ENCODE results near the gene PCSK2.
A peak's percentile ranks its signal among the peaks of the same experiment; 100 is the strongest.

PCSK2 gene

DNA sequence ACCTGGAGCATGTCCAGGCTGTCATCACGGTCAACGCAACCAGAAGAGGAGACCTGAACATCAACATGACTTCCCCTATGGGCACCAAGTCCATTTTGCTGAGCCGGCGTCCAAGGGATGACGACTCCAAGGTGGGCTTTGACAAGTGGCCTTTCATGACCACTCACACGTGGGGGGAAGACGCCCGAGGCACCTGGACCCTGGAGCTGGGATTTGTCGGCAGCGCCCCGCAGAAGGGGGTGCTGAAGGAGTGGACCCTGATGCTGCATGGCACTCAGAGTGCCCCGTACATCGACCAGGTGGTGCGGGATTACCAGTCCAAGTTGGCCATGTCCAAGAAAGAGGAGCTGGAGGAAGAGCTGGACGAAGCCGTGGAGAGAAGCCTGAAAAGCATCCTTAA is 254.8 kb downstream of the PCSK2 start:
- DNase-seq (ENCODE audit: low spot score), result no peak

DNA sequence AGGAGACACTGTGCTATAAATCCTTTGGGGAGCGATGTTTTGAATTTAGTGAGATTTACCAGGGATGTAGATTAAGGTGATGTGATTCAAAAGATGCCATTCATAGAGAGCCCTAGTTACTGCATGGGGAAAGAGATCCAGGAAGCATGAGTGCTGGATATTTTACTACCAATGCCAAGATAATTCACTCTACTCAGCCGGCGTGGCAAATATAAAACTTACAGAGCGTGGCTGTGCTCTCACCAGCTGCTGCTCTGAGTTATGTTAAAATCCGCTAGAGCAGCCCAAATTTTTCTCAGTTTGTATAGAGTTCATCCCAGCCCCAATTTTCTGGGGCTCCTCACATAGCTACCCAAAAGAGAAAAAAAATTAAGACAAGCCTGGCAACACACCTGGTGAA is 255.7 kb downstream of the PCSK2 start:
- DNase-seq (ENCODE audit: low spot score), result no peak

DNA sequence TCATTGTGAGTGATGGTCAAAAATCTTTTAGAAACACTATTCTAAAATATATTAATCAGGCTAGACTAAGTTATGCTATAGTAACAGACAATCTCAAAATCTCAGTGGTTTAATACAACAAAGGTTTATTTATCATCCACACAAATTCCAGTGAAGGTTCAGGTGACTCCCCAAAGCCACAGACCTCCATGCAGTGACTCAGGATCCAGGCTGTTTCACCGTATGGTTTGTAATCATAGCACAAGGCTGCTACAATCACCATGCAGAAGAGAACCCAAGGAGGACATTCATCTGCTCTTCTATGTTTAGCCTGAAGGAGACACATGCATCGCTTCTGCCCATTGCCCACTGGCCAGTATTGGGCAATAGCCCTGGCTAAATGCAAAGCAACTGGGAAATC is 258.2 kb downstream of the PCSK2 start:
- no peak for DNase-seq (ENCODE audit: low spot score)

DNA sequence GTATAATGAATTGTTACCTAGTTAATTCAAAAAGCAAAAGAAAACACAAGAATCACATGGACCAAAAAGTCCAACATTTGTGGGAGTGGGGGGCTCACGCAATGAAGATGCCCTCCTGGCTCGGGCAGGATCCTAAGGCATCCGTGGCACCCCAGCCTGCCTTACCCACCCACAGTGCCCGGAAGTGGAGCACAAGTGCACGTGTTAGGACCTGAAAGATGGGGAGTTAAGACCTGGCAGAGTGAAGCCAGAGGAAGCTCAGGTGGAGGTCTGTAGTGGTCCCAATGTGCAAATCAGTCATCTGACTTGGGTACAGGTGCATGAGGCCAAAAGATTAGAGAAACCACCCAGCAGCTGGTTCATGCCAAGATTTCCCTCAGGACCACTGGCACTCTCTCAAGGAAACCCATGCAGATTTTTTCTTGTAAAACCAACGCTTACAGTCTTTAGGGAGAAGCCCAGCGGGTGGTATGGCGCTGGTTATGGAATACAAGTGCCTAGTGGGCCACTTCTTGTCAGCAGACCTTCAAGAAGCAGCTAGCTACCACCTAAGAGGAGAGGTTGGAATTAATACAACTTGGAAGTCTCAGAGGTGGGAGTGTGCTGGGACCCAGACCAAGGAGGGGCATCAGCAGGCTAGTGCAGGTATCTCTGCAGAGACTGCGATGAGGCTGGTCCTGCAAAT is 262.2 kb downstream of the PCSK2 start:
- DNase-seq (ENCODE audit: low spot score), result no peak

DNA sequence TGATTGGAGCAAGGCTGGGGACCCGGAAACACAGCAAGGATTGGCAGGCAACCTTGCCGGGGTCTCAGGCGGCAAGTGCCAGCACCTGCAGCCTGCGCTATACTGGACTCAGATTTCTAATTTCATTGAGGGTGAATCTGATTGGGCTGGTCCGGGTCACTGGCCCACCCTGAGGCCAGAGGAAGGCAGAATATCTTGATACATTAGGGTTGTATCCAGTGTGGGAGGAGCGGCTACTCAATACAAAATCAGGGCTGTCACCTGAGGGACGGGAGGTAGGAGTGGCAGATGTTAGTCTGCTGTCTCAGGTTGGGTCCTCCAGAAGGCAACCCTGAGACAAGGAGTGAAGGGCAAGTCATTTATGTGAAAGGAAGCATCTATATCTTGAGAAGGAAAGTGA is 263.7 kb downstream of the PCSK2 start:
- DNase-seq (ENCODE audit: low spot score), result no peak

DNA sequence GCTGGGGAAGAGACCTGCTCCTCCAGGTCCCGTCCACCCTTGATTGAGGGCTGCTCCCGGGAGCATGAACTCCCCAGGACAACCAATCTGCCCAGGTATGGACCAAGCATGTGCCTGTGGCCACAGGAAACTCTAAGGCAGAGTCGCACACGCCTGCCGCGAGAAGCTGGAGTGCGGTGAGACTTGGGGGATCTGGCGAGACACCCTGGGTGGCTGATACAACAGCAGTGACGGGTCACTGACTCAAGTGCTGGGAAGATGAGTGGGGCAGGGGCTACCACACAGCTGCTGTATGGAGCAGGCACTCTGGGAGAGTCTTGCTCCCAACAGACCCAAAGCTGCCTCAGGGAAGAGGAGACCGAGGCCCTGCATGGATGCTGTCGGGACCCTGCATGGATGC is 264.2 kb downstream of the PCSK2 start:
- no peak for DNase-seq (ENCODE audit: low spot score)

DNA sequence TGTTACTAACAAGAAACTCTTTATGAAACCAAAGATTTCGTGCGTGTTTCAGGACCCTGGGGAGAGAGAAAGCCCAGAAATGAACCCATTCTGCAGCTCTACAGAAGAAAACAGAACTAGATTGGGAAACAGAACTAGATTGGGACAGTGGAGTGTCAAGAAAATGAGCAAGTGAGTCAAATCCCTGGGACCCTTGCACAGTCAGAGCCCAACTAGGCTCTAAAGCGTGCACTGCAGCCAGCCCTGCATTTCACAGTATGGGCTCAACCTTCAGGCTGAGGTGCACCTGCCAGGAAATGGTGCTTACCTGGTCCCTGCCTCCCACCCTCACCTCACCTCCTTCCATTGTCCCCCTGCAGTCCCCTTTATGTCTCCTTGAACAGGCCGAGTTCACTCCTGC is 264.6 kb downstream of the PCSK2 start:
- DNase-seq (ENCODE audit: low spot score), result no peak

DNA sequence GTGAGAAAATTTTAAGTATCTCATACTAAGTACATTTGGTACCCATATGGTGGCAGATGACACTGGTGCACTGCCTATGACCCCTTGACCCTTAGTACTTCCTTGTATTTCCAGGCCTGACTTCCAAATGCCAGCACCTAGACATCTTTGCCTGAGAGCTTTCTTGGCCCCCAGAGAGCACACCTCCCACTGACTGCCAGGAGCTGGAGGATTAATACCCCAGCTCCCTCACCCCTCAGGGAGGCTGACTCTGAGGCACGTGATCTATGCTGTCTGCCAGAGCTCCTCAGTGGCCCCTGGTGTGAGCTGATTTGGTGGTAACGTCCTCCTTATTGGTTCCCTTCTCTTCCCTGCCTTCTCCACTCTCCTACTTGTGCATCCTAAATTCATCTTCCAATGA is 266.3 kb downstream of the PCSK2 start:
- no peak for DNase-seq (ENCODE audit: low spot score)

DNA sequence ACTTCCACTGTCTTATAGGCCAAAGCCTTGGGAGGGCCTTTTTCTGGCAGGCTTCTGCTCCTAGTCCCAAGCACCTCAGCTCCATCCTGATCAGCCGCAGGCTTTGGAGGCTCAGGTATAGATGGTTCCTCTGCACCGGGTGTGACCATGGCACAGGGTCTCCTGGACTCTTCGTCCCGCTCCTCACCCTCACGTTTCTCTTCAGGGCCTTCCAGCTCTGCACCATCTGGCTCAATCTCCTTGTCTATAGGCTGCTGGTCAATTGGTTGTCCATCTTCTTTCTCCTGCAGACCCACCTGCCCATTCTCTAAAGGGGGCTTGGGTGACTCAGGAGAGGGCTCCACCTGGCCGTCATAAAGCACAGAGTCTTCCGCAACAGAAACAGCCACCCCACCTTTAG is 267.4 kb downstream of the PCSK2 start:
- DNase-seq (ENCODE audit: low spot score), result no peak

DNA sequence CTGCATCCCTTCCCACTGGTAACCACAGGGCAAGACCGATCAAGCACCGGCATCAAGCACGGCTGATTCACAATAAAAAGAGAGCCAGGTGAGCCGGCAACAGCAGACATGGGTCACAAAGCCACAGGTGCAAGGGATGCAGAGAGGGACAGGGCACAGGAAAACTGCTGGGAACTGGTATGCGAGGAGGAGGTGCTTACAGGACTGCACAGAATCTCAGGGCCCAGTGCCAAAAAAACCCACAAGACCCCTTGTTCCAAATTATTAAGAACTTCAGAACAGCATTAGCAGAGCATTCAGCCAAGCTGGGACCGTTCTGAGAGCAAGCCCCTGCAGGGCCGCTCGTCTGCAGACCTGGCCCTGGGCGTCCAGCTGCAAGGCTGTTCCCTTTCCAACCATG is 269.0 kb downstream of the PCSK2 start:
- DNase-seq (ENCODE audit: low spot score), result no peak

DNA sequence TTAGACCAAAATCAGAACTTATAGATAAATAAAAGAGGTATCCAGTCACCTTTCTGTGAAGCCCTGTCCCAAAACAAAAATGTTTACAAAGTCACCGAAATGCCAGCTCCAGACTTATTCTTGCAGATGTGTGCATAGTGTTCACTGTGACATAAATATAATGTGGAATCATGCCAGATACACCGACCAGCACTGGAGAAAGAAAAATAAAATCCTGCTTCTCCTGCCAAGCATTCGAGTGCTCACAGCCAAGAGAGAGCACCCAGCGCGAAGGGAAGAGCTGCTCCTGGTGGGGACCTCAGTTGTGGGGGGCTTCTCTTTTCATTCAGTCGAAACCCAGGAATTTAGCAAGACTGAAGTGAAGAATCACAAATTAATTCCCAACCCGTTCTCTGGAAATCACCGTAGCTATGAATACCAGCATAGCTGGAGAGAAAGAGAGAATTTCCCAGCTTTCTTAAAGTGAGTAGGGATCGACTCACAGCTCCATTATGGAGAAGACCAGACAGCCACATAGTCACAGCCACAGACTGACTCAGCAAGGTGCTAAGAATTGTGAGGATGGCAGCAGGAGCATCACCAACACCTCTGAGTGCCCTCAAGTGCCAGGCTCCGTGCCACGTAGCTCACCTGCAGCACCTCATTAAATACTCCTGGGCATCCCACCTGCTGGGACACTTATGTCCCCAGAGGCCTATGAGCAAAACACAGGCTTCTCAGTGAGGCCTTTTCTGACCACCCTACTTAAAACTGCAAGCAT is 271.2 kb downstream of the PCSK2 start:
- DNase-seq (ENCODE audit: low spot score), result no peak

DNA sequence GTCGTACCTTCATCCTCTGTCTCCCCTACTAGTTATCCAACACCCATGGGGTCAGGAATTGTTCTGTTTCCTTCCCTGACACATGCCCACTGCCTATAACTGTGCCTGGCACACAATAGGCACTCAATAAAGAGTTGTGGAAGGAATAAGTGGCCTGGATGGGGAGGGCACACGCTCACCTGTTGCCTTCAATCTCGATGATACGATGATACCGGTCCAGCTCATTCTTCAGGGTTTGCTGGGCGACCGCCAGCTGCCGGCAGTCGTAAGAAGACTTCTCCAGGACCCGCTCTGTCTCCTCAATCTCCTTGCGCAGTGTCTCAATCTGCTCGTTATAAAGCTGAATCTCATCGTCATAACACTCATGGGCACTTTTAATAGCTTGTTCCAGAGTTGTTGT is 271.8 kb downstream of the PCSK2 start:
- no peak for DNase-seq (ENCODE audit: low spot score)

DNA sequence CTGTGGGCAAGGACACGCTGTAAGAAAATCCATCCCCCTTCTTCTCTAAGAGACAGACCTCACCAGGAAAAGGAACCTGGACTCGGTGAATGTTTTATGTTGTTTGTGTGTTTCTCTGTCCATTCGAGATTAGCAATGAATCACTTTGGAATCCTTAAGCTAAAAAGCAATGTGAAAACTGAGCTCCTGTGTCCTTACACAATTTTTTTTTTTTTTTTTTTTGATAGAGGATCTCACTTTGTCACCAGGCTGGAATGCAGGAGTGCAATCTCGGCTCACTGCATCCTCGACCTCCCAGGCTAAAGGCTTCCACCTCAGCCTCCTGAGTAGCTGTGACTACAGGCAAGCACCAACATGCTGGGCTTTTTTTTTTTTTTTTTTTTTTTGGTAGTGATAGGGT is 272.2 kb downstream of the PCSK2 start:
- no peak for DNase-seq (ENCODE audit: low spot score)

DNA sequence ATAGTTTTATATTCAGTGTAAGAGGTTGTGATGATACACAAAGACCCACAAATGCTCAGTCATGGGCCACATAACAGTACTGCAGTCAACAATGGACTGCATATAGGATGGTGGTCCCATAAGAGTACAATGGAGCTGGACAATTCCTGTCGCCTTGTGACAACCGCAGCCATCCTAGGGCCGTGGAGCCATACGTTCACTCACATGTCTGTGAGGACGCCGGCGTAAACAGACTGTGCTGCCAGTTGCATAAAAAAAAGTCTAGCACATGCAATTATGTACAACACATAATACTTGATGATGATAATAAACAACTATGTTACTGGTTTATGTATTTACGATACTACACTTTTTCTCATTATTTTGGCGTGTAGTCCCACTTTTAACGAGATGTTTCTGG is 273.4 kb downstream of the PCSK2 start:
- no peak for DNase-seq (ENCODE audit: low spot score)

DNA sequence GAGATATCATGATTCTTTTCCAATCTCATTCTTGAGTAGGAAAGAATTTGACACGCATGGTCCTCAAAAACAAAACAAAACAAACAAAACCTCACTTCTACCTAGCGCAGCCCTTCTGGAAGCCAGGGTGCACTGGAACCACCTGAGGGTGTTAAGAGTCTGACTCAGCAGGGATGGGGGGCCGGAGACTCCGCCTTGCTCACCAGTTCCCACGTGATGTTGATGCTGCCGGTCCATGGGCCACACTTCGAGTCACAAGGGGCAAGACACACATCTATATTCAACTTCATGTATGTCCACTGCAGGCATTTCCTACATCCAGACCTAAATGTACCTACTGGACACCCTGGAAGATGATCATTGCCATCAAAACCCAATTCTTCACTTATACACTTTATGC is 274.0 kb downstream of the PCSK2 start:
- DNase-seq (ENCODE audit: low spot score), result no peak

DNA sequence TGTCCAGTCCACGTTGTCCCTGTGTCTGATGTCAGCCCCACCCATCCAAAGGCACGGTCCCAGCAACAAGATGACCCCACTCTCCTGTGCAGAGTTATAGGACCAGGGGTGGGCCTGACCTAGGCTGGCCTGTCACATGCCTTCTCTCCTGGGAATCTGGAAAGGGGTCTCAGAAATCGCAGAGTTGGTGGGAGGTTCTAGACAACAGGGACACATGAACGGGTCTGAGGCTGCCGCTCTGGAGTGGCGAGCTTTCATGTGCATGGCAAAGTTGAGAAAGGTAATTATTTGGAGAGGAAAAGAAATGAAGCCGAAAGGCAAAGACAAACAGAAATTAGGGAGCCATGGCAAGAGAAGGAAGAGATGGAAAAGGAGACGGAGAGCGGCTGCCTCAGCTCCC is 274.9 kb downstream of the PCSK2 start:
- DNase-seq (ENCODE audit: low spot score), result no peak

DNA sequence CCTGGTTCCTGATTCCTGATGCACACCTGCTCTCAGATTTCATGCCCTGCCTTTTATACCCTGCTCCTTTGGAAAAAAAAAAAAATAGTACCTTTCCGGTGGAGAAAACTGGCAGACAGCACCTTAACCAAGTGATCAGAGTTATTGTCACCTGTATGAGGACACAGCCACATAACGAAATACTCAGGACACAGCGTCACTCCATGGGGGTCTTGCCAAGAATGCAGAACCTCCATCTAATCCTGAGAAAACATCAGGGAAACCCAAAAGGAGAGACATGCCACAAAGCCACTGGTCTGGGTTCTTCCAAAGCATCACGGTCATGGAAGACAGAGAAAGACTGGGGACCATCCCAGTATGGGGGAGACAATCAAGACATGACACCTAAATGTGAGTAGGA is 275.3 kb downstream of the PCSK2 start:
- no peak for DNase-seq (ENCODE audit: low spot score)

DNA sequence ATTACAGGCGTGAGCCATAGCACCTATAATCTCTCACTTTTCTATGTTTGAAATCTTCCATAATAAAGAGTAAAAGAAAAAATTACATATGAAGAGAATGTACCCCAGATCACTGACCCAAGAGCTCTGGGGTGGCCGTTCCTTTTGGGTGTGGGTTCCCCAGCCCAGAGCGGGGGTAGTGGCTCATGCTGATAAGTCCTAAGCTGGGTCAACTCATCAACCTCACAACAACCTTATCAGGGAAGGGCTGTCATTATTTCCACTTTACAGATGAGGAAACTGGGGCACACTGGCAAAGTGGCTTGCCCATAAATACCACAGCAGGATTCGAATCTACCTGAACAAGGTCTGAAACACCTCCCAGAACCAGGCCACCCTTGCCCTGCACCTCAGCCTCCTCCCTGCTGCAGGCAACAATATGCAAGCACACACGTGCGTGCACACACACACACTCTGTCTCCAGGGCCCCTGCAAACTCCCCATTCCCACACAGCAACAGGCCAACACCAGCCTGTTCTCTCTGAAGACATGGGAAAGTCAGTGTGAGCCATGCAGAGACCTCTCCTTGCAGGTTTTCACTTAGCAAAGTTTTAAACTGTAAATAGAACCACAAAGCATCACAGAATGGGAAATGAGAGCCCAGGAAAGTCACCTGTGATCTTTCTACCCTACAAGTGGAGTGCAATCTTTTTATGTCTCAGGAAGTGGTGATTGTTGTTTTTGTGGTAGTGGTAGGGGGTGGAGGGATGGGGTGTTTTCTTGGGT is 276.6 kb downstream of the PCSK2 start:
- no peak for DNase-seq (ENCODE audit: low spot score)

DNA sequence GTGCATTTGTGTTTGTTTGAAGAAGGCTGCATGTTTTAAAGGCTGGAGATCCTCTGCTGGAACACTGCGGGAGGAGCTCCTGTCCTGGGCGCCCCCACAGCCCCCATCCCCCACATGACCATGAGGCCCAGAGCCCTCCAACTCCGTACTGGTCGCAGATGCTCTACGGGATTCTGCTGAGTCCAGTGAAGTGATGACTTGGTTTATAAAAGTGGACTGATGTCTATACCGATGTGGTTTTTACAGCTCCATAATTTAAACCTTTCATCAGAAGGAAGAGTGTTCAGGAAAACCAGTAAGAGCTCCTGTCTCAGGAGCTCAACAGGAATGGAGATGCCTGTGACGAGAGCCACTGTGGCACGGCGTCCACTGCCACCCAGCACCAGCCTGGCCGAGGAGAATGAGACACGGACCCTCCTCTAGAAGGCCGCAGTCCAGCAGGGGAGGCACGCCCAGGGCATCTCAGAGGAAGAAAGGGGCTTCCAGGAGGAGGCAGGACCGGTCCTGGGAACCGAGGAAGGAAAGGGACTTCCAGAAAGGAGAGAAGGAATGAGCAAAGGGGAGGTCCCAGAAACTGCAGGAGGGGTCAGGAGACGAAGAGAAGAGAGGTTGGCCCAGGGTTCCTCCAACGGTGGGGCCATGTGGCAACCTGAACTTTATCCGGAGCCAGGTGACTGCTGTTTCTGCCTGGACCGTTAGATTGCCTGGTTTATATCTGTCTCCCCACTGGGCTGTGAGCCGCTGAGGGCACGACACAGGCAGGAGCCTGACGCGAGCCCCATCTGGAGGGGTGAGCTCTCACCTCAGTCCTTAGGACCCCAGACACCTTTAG is 277.4 kb downstream of the PCSK2 start:
- DNase-seq (ENCODE audit: low spot score), result no peak

DNA sequence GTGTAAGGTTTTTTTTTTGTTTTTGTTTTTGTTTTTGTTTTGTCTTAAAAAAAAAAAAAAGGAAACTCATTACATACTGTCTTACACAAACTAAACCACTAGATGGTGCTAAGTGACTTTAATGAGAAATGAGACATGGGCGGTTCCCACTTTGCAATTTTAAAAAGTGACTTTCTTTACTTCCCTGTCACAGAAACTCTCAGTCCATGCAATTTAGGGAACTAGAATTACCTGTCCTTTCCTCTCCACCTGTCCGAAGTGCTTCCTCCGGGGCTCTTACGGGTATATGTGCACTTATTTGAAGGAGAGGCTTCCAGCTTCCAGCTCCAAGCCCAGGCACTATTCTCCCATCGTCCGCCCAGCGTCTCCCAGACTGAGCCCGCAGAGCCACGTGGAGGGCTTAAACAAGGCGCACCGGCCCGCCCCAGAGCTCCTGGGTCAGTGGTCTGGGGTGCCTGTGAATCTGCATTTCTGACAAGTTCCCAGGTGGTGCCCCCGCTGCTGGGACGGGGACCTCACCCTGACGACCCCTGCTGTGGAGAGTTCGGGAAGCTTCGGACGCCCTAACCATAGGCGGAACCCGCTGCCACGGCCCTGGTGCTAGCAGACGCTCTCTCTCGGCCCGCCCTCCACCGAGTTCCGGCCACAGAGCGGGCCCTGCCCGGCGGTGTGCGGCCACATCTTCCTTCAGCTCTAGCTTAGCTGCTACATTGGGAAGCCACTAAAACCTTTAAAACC is 278.2 kb downstream of the PCSK2 start:
- peak; percentile 66 for DNase-seq (ENCODE audit: low spot score)

DNA sequence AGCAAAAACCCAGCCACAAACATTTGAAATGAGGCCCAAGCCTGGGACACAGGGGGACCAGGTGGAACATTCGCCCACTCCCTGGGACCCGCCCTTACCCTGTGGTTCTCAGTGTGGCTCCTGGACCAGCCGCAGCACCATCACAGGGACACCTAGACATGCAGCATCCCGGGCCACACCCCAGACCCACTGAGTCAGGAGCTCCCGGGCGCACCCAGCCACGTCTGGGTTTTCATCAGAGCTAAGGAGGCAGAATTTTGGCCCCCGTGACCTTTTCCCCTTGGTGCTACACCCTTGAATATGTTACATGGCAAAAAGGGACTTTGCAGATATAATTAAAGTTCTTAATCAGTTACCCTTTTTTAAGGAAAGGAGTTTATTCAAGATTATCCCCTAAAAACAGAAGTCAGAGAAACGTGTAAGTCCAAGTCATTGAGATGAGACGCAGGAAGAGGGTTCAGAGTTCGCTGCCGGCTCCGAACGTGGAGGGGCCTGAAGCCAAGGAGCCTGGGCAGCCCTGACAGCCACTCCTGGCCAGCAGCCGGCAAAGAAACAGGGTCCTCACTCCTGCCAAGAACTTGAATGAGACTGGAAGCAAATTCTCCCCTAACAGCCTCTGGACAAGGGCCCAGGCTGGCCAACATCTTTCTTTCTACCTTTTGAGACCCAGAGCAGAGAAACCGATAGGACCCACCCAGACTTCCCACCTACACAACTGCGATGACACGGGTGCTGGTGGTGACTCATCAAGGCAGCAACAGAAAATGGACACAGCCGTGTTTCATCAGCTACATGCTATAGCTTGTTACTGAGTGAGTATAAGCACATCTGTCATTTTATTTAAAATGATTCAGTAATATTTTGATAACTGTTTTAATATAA is 279.0 kb downstream of the PCSK2 start:
- no peak for DNase-seq (ENCODE audit: low spot score)
